Hepatocyte (in vitro differentiated cells): ENCODE measurements around the gene PXDC1. TPM values are rescaled to one million over a fixed set of nuclear protein-coding genes. Genes with fewer than 3 reads are reported as not detected.
"Not testable (repeated sequence)": the region's sequence is repeated elsewhere in the genome, so short reads cannot be mapped to it uniquely, and the experiment has no call there.

Experiments used
- DNase-seq: peaks from one replicate; pipeline ENCODE4 v3.0.0-alpha.2; 2016; ENCODE audit warnings: low spot score
- H2AFZ ChIP-seq: fragments of 200-600 bp; sonication (generic); 2 replicates; pipeline ENCODE4 v1.6.0; 2016; ENCODE audit warnings: antibody characterized with exemption, mild to moderate bottlenecking
- H3K27ac ChIP-seq: fragments of 200-600 bp; sonication (generic); 2 replicates; pipeline ENCODE4 v1.5.1; 2016; ENCODE audit warnings: mild to moderate bottlenecking
- H3K27me3 ChIP-seq: fragments of 200-600 bp; sonication (generic); 2 replicates; pipeline ENCODE4 v1.6.1; 2016
- H3K36me3 ChIP-seq: fragments of 200-600 bp; sonication (generic); replicated peaks from 2 replicates; pipeline ENCODE4 v1.5.1; 2016; ENCODE audit warnings: low read depth; ENCODE audit not compliant: insufficient read depth
- H3K4me1 ChIP-seq: fragments of 200-600 bp; sonication (generic); 2 replicates; pipeline ENCODE4 v1.5.1; 2016; ENCODE audit warnings: mild to moderate bottlenecking, moderate library complexity; ENCODE audit not compliant: insufficient read depth
- H3K4me2 ChIP-seq: fragments of 200-600 bp; sonication (generic); 2 replicates; pipeline ENCODE4 v1.6.0; 2016
- H3K4me3 ChIP-seq: fragments of 200-600 bp; sonication (generic); 2 replicates; pipeline ENCODE4 v1.5.1; 2016; ENCODE audit warnings: mild to moderate bottlenecking
- H3K79me2 ChIP-seq: fragments of 200-600 bp; sonication (generic); 2 replicates; pipeline ENCODE4 v1.6.0; 2017; ENCODE audit warnings: mild to moderate bottlenecking
- H3K9me2 ChIP-seq: fragments of 200-600 bp; sonication (generic); replicated peaks from 2 replicates; pipeline ENCODE4 v1.6.0; 2017; ENCODE audit warnings: mild to moderate bottlenecking; ENCODE audit not compliant: insufficient read depth
- H3K9me3 ChIP-seq: fragments of 200-600 bp; sonication (generic); 2 replicates; pipeline ENCODE4 v1.5.1; 2016; ENCODE audit warnings: low read depth, mild to moderate bottlenecking
- H4K20me1 ChIP-seq: fragments of 200-600 bp; sonication (generic); 2 replicates; pipeline ENCODE4 v1.6.0; 2016; ENCODE audit warnings: mild to moderate bottlenecking; ENCODE audit not compliant: insufficient read depth, poor library complexity, severe bottlenecking
- EZH2 ChIP-seq: fragments of 200-600 bp; sonication (generic); IDR thresholded peaks from 2 replicates; pipeline ENCODE4 v1.6.1; 2016; ENCODE audit warnings: antibody characterized with exemption, mild to moderate bottlenecking, borderline replicate concordance
- EZH2phosphoT487 ChIP-seq: fragments of 200-600 bp; sonication (generic); IDR thresholded peaks from one replicate; pipeline ENCODE4 v1.6.1; 2018; ENCODE audit warnings: antibody characterized with exemption, mild to moderate bottlenecking, low read depth, moderate library complexity; ENCODE audit not compliant: unreplicated experiment, severe bottlenecking
- WGBS: methylation state at CpG from one replicate; pipeline ENCODE4 v1.1.6; 2016; ENCODE audit warnings: low lambda C conversion rate; ENCODE audit errors: missing lambda C conversion rate; 5-methylcytosine and 5-hydroxymethylcytosine counted together
- polyA plus RNA-seq: library from polyadenylated mRNA; unstranded; fragments of >200 nt; fragmentation: Nextera tagmentation; extraction: Ambion mirVana; gene quantifications from 2 replicates; pipeline ENCODE4 v1.2.1, GENCODE V29; 2016
- total RNA-seq: library from RNA; depleted of rRNA; stranded (reverse); fragments of >200 nt; gene quantifications from 2 replicates; pipeline ENCODE4 v1.2.3, GENCODE V29; 2014
- TF ChIP-seq, protein P1 (sequence below): fragments of 200-600 bp; sonication (generic); IDR thresholded peaks from 2 replicates; pipeline ENCODE4 v1.5.1; 2016; ENCODE audit warnings: antibody characterized with exemption, mild to moderate bottlenecking; ENCODE audit not compliant: poor library complexity

The PXDC1 gene
- total and polyA plus RNA-seq, 2 experiments from 2014 or later = 83.8 to 90.8 TPM

- peaks cover 32% of the 10 kb centered on the region for H4K20me1 ChIP-seq
- H3K27ac ChIP-seq = no peak overlapping the region
- no peaks in the 10 kb centered on the region for H3K9me3 ChIP-seq
- no peak overlapping the region for H3K4me2 ChIP-seq
- no peaks in the 10 kb centered on the region for H3K27me3 ChIP-seq
- H3K36me3 ChIP-seq = no peaks in the 10 kb centered on the region
- H3K4me1 ChIP-seq = peaks cover 6% of the 10 kb centered on the region
- 94% methylated on average over 18 of the region's 18 CpGs for WGBS
- H3K9me2 ChIP-seq = no peaks in the 10 kb centered on the region
- no peak overlapping the region for H3K4me3 ChIP-seq
- no peak for DNase-seq
- H3K79me2 ChIP-seq = peaks cover 25% of the 10 kb centered on the region
- no peak overlapping the region for H2AFZ ChIP-seq
- TF ChIP-seq EZH2 (no peak), EZH2phosphoT487 (no peak)
- TF ChIP-seq, protein P1, sequence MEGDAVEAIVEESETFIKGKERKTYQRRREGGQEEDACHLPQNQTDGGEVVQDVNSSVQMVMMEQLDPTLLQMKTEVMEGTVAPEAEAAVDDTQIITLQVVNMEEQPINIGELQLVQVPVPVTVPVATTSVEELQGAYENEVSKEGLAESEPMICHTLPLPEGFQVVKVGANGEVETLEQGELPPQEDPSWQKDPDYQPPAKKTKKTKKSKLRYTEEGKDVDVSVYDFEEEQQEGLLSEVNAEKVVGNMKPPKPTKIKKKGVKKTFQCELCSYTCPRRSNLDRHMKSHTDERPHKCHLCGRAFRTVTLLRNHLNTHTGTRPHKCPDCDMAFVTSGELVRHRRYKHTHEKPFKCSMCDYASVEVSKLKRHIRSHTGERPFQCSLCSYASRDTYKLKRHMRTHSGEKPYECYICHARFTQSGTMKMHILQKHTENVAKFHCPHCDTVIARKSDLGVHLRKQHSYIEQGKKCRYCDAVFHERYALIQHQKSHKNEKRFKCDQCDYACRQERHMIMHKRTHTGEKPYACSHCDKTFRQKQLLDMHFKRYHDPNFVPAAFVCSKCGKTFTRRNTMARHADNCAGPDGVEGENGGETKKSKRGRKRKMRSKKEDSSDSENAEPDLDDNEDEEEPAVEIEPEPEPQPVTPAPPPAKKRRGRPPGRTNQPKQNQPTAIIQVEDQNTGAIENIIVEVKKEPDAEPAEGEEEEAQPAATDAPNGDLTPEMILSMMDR = no peak
These were observed 27.5 kb downstream of the PXDC1 start for GRCh38 chr6:3723966-3724365.

GRCh38 chr6:3723251-3723650 is 28.3 kb downstream of the PXDC1 start:
- Histone ChIP-seq H3K27me3 (no peaks in the 10 kb centered on the region), H3K4me1 (peaks cover 7% of the 10 kb centered on the region), H3K27ac (no peak overlapping the region), H3K4me2 (no peak overlapping the region), H3K4me3 (no peak overlapping the region), H2AFZ (no peak overlapping the region), H4K20me1 (peaks cover 26% of the 10 kb centered on the region), H3K79me2 (peaks cover 17% of the 10 kb centered on the region), H3K9me3 (no peaks in the 10 kb centered on the region), H3K36me3 (no peaks in the 10 kb centered on the region), H3K9me2 (no peaks in the 10 kb centered on the region)
- TF ChIP-seq EZH2phosphoT487 (no peak), EZH2 (no peak)
- TF ChIP-seq, protein P1 = no peak
- 92% methylated on average over 8 of the region's 8 CpGs for WGBS
- no peak for DNase-seq

- Histone ChIP-seq H3K4me3 (no peak overlapping the region), H3K36me3 (no peaks in the 10 kb centered on the region), H3K27ac (no peak overlapping the region), H3K4me2 (no peak overlapping the region), H3K9me2 (no peaks in the 10 kb centered on the region), H3K9me3 (no peaks in the 10 kb centered on the region), H2AFZ (no peak overlapping the region), H3K79me2 (peaks cover 13% of the 10 kb centered on the region), H4K20me1 (peaks cover 22% of the 10 kb centered on the region), H3K27me3 (no peaks in the 10 kb centered on the region), H3K4me1 (peaks cover 7% of the 10 kb centered on the region)
- TF ChIP-seq EZH2phosphoT487 = no peak
- DNase-seq = no peak
- 67% methylated on average over 9 of the region's 9 CpGs for WGBS
These were observed 28.7 kb downstream of the PXDC1 start for GRCh38 chr6:3722785-3723184.

DNA sequence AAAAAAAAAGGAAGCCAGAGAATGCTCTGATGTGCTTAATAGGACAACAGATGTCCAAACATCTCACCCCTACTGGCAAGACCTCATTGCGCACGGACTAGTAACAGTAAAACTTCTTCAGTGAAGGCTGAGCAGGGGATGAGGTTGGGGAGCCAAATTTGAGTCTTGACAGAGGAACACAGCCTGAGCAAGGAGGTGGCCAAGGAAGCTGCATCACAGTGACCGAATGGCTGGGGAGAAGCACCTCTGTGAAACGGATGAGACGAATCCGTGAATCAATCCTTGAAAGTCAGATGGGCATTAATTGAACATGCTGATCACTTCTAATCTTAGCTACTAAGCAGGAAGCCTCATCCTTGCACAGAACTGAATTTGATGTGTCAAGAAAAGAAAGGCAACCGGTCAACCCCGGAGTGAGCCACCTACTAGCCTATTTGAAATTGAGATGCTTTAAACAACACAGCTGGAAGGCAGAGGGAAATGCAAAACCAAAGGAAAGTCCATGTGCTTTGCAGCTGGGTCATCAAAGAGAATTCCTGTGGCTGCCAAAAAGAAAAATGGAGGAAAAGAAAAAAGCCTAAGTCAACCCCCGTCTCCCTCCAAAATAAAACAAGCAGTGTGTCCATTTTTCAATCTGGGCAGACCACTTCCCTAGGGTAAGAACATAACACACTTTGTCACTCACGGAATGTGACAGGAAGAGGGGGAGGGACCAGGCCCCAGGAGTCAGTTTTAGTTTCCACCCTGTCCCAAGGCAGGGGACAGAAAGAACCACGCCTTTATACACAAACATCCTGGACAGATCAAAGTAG is 29.5 kb downstream of the PXDC1 start:
- H3K27ac ChIP-seq = no peak overlapping the region
- no peaks in the 10 kb centered on the region for H3K36me3 ChIP-seq
- H2AFZ ChIP-seq = no peak overlapping the region
- H3K9me3 ChIP-seq = no peaks in the 10 kb centered on the region
- peaks cover 7% of the 10 kb centered on the region for H3K4me1 ChIP-seq
- TF ChIP-seq EZH2 (no peak), EZH2phosphoT487 (no peak)
- TF ChIP-seq, protein P1 = no peak
- H3K27me3 ChIP-seq = no peaks in the 10 kb centered on the region
- H3K4me3 ChIP-seq = no peak overlapping the region
- peaks cover 7% of the 10 kb centered on the region for H3K79me2 ChIP-seq
- H3K9me2 ChIP-seq = no peaks in the 10 kb centered on the region
- no peak overlapping the region for H3K4me2 ChIP-seq
- peaks cover 15% of the 10 kb centered on the region for H4K20me1 ChIP-seq
- no peak for DNase-seq
- 79% methylated on average over 11 of the region's 11 CpGs for WGBS

DNA sequence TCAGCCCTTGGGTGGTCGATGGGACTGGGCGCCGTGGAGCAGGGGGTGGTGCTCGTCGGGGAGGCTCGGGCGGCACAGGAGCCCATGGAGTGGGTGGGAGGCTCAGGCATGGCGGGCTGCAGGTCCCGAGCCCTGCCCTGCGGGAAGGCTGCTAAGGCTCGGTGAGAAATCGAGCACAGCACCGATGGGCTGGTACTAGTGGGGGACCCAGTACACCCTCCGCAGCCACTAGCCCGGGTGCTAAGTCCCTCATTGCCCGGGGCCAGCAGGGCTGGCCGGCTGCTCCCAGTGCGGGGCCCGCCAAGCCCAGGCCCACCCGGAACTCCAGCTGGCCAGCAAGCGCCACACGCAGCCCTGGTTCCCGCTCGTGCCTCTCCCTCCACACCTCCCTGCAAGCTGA is 30.7 kb downstream of the PXDC1 start:
- H3K36me3 ChIP-seq, H3K4me1 ChIP-seq, H3K4me2 ChIP-seq, H3K27me3 ChIP-seq, H3K4me3 ChIP-seq, H4K20me1 ChIP-seq, H3K27ac ChIP-seq, H2AFZ ChIP-seq, H3K9me3 ChIP-seq, DNase-seq, H3K9me2 ChIP-seq, H3K79me2 ChIP-seq: not testable (repeated sequence)
- WGBS = 93% methylated on average over 24 of the region's 24 CpGs
